OCI-LY1 (cell line): Measurements from ENCODE around the gene BMPER.

Experiments
- H2AFZ ChIP-seq: fragments of 200-600 bp; sonication (generic), shearing (Covaris generic); 2 replicates; pipeline ENCODE4 v1.6.0; 2014; ENCODE audit warnings: antibody characterized with exemption, mild to moderate bottlenecking, low read length
- H3F3A ChIP-seq: fragments of 200-600 bp; sonication (generic), shearing (Covaris generic); 2 replicates; pipeline ENCODE4 v1.6.0; 2014; ENCODE audit warnings: mild to moderate bottlenecking, antibody characterized with exemption, low read length, moderate library complexity; ENCODE audit not compliant: insufficient read depth
- H3K27ac ChIP-seq: fragments of 200-600 bp; sonication (generic); 2 replicates; pipeline ENCODE4 v1.5.1; 2014; ENCODE audit warnings: low read length, mixed run types, mild to moderate bottlenecking, low read depth; ENCODE audit not compliant: poor library complexity, severe bottlenecking
- H3K27me3 ChIP-seq: fragments of 200-600 bp; sonication (generic); 2 replicates; pipeline ENCODE4 v1.6.0; 2014; ENCODE audit warnings: antibody characterized with exemption, mild to moderate bottlenecking, low read length, moderate library complexity; ENCODE audit not compliant: insufficient read depth
- H3K36me3 ChIP-seq: fragments of 200-600 bp; sonication (generic); 2 replicates; pipeline ENCODE4 v1.6.1; 2014; ENCODE audit warnings: mild to moderate bottlenecking, antibody characterized with exemption, low read length, moderate library complexity, mixed read lengths; ENCODE audit not compliant: insufficient read depth
- H3K4me1 ChIP-seq: fragments of 200-600 bp; sonication (generic); 2 replicates; pipeline ENCODE4 v1.5.1; 2014; ENCODE audit warnings: mild to moderate bottlenecking, low read length, moderate library complexity; ENCODE audit not compliant: insufficient read depth, severe bottlenecking
- H3K4me2 ChIP-seq: fragments of 200-600 bp; sonication (generic), shearing (Covaris generic); 2 replicates; pipeline ENCODE4 v1.6.1; 2014; ENCODE audit warnings: low read length
- H3K4me3 ChIP-seq: fragments of 200-600 bp; sonication (generic); 2 replicates; pipeline ENCODE4 v1.5.1; 2014; ENCODE audit warnings: low read length, low read depth, mild to moderate bottlenecking, mixed read lengths; ENCODE audit not compliant: poor library complexity, severe bottlenecking
- H3K79me2 ChIP-seq: fragments of 200-600 bp; shearing (Covaris generic); 2 replicates; pipeline ENCODE4 v1.6.1; 2016; ENCODE audit warnings: mixed run types, low read length, mixed read lengths; ENCODE audit not compliant: insufficient read depth
- H3K9ac ChIP-seq: fragments of 200-600 bp; sonication (generic), shearing (Covaris generic); 2 replicates; pipeline ENCODE4 v1.6.1; 2014; ENCODE audit warnings: mild to moderate bottlenecking, low read length, mixed read lengths
- H3K9me2 ChIP-seq: fragments of 200-600 bp; sonication (generic), shearing (Covaris generic); 2 replicates; pipeline ENCODE4 v1.6.1; 2014; ENCODE audit warnings: low read depth, mild to moderate bottlenecking, low read length, mixed read lengths
- H3K9me3 ChIP-seq: fragments of 200-600 bp; shearing (Covaris generic); 2 replicates; pipeline ENCODE4 v1.6.1; 2014; ENCODE audit warnings: low read length, mixed read lengths
- H4K20me1 ChIP-seq: fragments of 200-600 bp; sonication (generic), shearing (Covaris generic); 2 replicates; pipeline ENCODE4 v1.6.0; 2016; ENCODE audit warnings: mild to moderate bottlenecking, low read length; ENCODE audit not compliant: insufficient read depth
- CTCF ChIP-seq: fragments of 200-600 bp; sonication (generic), shearing (Covaris generic); IDR thresholded peaks from 2 replicates; pipeline ENCODE4 v1.5.1; 2017; ENCODE audit warnings: mild to moderate bottlenecking, antibody characterized with exemption, low read length, moderate library complexity, mixed read lengths
- EZH2 ChIP-seq: fragments of 200-600 bp; sonication (generic), shearing (Covaris generic); IDR thresholded peaks from 2 replicates; pipeline ENCODE4 v1.8.0; 2017; ENCODE audit warnings: borderline replicate concordance, mixed run types, mild to moderate bottlenecking, antibody characterized with exemption, low read length, moderate library complexity, mixed read lengths

BMPER gene

DNA sequence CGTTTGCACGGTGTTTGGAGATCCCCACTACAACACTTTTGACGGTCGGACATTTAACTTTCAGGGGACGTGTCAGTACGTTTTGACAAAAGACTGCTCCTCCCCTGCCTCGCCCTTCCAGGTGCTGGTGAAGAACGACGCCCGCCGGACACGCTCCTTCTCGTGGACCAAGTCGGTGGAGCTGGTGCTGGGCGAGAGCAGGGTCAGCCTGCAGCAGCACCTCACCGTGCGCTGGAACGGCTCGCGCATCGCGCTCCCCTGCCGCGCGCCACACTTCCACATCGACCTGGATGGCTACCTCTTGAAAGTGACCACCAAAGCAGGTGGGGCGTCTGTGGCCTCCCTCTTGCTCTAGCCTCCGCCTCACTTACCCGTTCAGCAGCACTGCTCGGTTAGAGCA lies 173.5 kb downstream of the BMPER start:
- Histone ChIP-seq H3K36me3 (no peaks in the 10 kb centered on the region), H3K9me3 (no peaks in the 10 kb centered on the region)

GRCh38 chr7:34080513-34080912 lies 175.2 kb downstream of the BMPER start:
- H3K4me2 ChIP-seq = no peak overlapping the region
- no peak overlapping the region for H3K9ac ChIP-seq
- no peak overlapping the region for H3K4me3 ChIP-seq
- no peak overlapping the region for H3K27ac ChIP-seq
- no peaks in the 10 kb centered on the region for H3K9me3 ChIP-seq
- H3F3A ChIP-seq = no peaks in the 10 kb centered on the region
- H2AFZ ChIP-seq = no peak overlapping the region
- H3K36me3 ChIP-seq = no peaks in the 10 kb centered on the region
- H3K27me3 ChIP-seq = no peaks in the 10 kb centered on the region
- H3K4me1 ChIP-seq = no peaks in the 10 kb centered on the region
- TF ChIP-seq CTCF (no peak), EZH2 (no peak)
- no peaks in the 10 kb centered on the region for H4K20me1 ChIP-seq
- no peaks in the 10 kb centered on the region for H3K9me2 ChIP-seq
- H3K79me2 ChIP-seq = no peaks in the 10 kb centered on the region

More for the DNA sequence above, 173.5 kb downstream of the BMPER start:
- H3K9ac ChIP-seq = no peak overlapping the region
- H3K4me2 ChIP-seq = no peak overlapping the region
- no peaks in the 10 kb centered on the region for H3K4me1 ChIP-seq
- H3K27ac ChIP-seq = no peak overlapping the region
- H3K79me2 ChIP-seq = no peaks in the 10 kb centered on the region
- no peak for TF ChIP-seq CTCF
- TF ChIP-seq EZH2 = no peak
- no peaks in the 10 kb centered on the region for H3K9me2 ChIP-seq
- H3F3A ChIP-seq = no peaks in the 10 kb centered on the region
- no peaks in the 10 kb centered on the region for H3K27me3 ChIP-seq
- no peak overlapping the region for H3K4me3 ChIP-seq
- no peak overlapping the region for H2AFZ ChIP-seq
- H4K20me1 ChIP-seq = no peaks in the 10 kb centered on the region

GRCh38 chr7:34081935-34082334 lies 176.6 kb downstream of the BMPER start:
- no peak overlapping the region for H3K4me2 ChIP-seq
- H3K9me3 ChIP-seq = no peaks in the 10 kb centered on the region
- H3F3A ChIP-seq = no peaks in the 10 kb centered on the region
- H3K9me2 ChIP-seq = no peaks in the 10 kb centered on the region
- no peak overlapping the region for H2AFZ ChIP-seq
- TF ChIP-seq EZH2 (no peak), CTCF (no peak)
- H3K79me2 ChIP-seq = no peaks in the 10 kb centered on the region
- H4K20me1 ChIP-seq = no peaks in the 10 kb centered on the region
- H3K36me3 ChIP-seq = no peaks in the 10 kb centered on the region
- no peaks in the 10 kb centered on the region for H3K27me3 ChIP-seq
- H3K4me3 ChIP-seq = no peak overlapping the region
- no peaks in the 10 kb centered on the region for H3K4me1 ChIP-seq
- no peak overlapping the region for H3K27ac ChIP-seq
- no peak overlapping the region for H3K9ac ChIP-seq
